Astrocyte (in vitro differentiated cells and primary cell): ENCODE data around the gene COX15. TPM values are rescaled to one million over a fixed set of nuclear protein-coding genes. Genes with fewer than 3 reads are reported as not detected.
"Not testable (repeated sequence)": the region's sequence is repeated elsewhere in the genome, so short reads cannot be mapped to it uniquely, and the experiment has no call there.

Experiments used
- DNase-seq: peaks from one replicate; pipeline ENCODE4 v3.0.0-alpha.2; 2010; ENCODE audit warnings: low read depth
- FAIRE-seq: peaks from 2 replicates; lab custom pipeline; 2011; peaks lifted over from hg19 to GRCh38; lab: Jason Lieb, UNC
- H2AFZ ChIP-seq: 2 replicates; pipeline ENCODE4 v1.6.0; 2012; ENCODE audit warnings: low read depth, low read length, inconsistent platforms
- H3K27ac ChIP-seq: 2 replicates; pipeline ENCODE4 v1.5.1; 2011; ENCODE audit warnings: low read depth, low read length, inconsistent platforms
- H3K27me3 ChIP-seq: 2 replicates; pipeline ENCODE4 v1.6.0; 2011; ENCODE audit warnings: low read length, inconsistent platforms; ENCODE audit not compliant: insufficient read depth
- H3K36me3 ChIP-seq: 2 replicates; pipeline ENCODE4 v1.5.1; 2011; ENCODE audit warnings: low read length, inconsistent platforms; ENCODE audit not compliant: insufficient read depth
- H3K4me1 ChIP-seq: 2 replicates; pipeline ENCODE4 v1.5.1; 2011; ENCODE audit warnings: low read length, inconsistent platforms; ENCODE audit not compliant: insufficient read depth
- H3K4me2 ChIP-seq: 2 replicates; pipeline ENCODE4 v1.6.0; 2012; ENCODE audit warnings: low read length, inconsistent platforms
- H3K4me3 ChIP-seq: 2 replicates; pipeline ENCODE4 v1.5.1; 2011; ENCODE audit warnings: low read depth, mild to moderate bottlenecking, low read length, inconsistent platforms; ENCODE audit not compliant: insufficient read depth
- H3K79me2 ChIP-seq: 2 replicates; pipeline ENCODE4 v1.6.0; 2012; ENCODE audit warnings: mild to moderate bottlenecking, low read length, inconsistent platforms; ENCODE audit not compliant: insufficient read depth
- H3K9ac ChIP-seq: 2 replicates; pipeline ENCODE4 v1.6.0; 2012; ENCODE audit warnings: mild to moderate bottlenecking, low read length, inconsistent platforms
- H3K9me3 ChIP-seq: 2 replicates; pipeline ENCODE4 v1.5.1; 2012; ENCODE audit warnings: low read depth, mild to moderate bottlenecking, low read length, inconsistent platforms; ENCODE audit not compliant: insufficient read depth
- H4K20me1 ChIP-seq: 2 replicates; pipeline ENCODE4 v1.6.0; 2012; ENCODE audit warnings: low read length, inconsistent platforms; ENCODE audit not compliant: insufficient read depth
- H3K27ac Mint-ChIP-seq: one replicate; pipeline ENCODE4 v1.8.0; 2021; ENCODE audit warnings: mild to moderate bottlenecking, mixed read lengths; ENCODE audit not compliant: unreplicated experiment
- H3K27me3 Mint-ChIP-seq: one replicate; pipeline ENCODE4 v1.8.0; 2021; ENCODE audit warnings: low read depth, mixed read lengths; ENCODE audit not compliant: unreplicated experiment
- H3K36me3 Mint-ChIP-seq: one replicate; pipeline ENCODE4 v1.8.0; 2021; ENCODE audit warnings: low read depth, mixed read lengths; ENCODE audit not compliant: unreplicated experiment
- H3K4me1 Mint-ChIP-seq: one replicate; pipeline ENCODE4 v1.8.0; 2021; ENCODE audit warnings: low read depth, mixed read lengths; ENCODE audit not compliant: unreplicated experiment
- H3K4me3 Mint-ChIP-seq: one replicate; pipeline ENCODE4 v1.8.0; 2021; ENCODE audit warnings: mild to moderate bottlenecking, moderate library complexity, mixed read lengths; ENCODE audit not compliant: unreplicated experiment
- H3K9me3 Mint-ChIP-seq: one replicate; pipeline ENCODE4 v1.8.0; 2021; ENCODE audit warnings: mild to moderate bottlenecking, mixed read lengths; ENCODE audit not compliant: unreplicated experiment
- EZH2 ChIP-seq: IDR thresholded peaks from 2 replicates; pipeline ENCODE4 v1.6.1; 2012; ENCODE audit warnings: mild to moderate bottlenecking, low read length, inconsistent platforms; ENCODE audit not compliant: insufficient read depth
- total RNA-seq: library from RNA; stranded (reverse); gene quantifications from 2 replicates; pipeline ENCODE4 v1.2.1, GENCODE V29; 2021
- TF ChIP-seq, protein P1 (sequence below): IDR thresholded peaks from 2 replicates; pipeline ENCODE4 v1.5.1; 2011; ENCODE audit warnings: low read depth, mild to moderate bottlenecking, inconsistent platforms, low read length, moderate library complexity; ENCODE audit not compliant: insufficient read depth

COX15 gene
- total RNA-seq, 1 donor from 2014 or later: 33.4 TPM

DNA sequence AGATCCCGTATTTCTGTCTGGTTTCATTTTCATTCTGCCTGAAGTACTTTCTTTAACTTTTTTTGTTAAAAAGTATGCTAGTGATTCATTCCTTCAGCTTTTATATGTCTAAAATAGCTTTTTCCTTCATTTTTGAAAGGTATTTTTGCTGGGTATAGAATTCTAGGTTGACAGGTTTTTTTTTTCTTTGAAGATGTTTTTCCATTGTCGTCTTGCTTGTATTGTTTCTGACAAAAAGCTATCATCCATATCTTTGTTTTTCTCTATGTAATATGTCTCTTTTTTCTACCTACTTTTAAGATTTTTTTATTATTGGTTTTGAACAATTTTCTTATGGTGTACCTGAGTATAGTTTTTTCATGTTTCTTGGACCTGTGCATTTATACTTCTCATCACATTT is 8.3 kb upstream of the COX15 start:
- no peak for TF ChIP-seq EZH2
- TF ChIP-seq, protein P1, sequence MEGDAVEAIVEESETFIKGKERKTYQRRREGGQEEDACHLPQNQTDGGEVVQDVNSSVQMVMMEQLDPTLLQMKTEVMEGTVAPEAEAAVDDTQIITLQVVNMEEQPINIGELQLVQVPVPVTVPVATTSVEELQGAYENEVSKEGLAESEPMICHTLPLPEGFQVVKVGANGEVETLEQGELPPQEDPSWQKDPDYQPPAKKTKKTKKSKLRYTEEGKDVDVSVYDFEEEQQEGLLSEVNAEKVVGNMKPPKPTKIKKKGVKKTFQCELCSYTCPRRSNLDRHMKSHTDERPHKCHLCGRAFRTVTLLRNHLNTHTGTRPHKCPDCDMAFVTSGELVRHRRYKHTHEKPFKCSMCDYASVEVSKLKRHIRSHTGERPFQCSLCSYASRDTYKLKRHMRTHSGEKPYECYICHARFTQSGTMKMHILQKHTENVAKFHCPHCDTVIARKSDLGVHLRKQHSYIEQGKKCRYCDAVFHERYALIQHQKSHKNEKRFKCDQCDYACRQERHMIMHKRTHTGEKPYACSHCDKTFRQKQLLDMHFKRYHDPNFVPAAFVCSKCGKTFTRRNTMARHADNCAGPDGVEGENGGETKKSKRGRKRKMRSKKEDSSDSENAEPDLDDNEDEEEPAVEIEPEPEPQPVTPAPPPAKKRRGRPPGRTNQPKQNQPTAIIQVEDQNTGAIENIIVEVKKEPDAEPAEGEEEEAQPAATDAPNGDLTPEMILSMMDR: no peak
- no peaks in the 10 kb centered on the region for H3K4me1 ChIP-seq
- no peak overlapping the region for H3K4me2 ChIP-seq
- H2AFZ ChIP-seq: no peak overlapping the region
- H3K27me3 ChIP-seq: no peaks in the 10 kb centered on the region
- H3K27ac ChIP-seq: no peak overlapping the region
- Mint-ChIP-seq H3K4me1 (peaks cover 4% of the 10 kb centered on the region), H3K9me3 (peaks cover 8% of the 10 kb centered on the region), H3K36me3 (peaks cover 26% of the 10 kb centered on the region), H3K27me3 (no peaks in the 10 kb centered on the region), H3K27ac (no peak overlapping the region), H3K4me3 (no peak overlapping the region)
- FAIRE-seq (no peak), DNase-seq (no peak)
- no peak overlapping the region for H3K4me3 ChIP-seq
- H3K36me3 ChIP-seq: peaks cover 37% of the 10 kb centered on the region
- H3K9ac ChIP-seq: no peak overlapping the region
- no peaks in the 10 kb centered on the region for H4K20me1 ChIP-seq
- no peaks in the 10 kb centered on the region for H3K9me3 ChIP-seq
- no peaks in the 10 kb centered on the region for H3K79me2 ChIP-seq

DNA sequence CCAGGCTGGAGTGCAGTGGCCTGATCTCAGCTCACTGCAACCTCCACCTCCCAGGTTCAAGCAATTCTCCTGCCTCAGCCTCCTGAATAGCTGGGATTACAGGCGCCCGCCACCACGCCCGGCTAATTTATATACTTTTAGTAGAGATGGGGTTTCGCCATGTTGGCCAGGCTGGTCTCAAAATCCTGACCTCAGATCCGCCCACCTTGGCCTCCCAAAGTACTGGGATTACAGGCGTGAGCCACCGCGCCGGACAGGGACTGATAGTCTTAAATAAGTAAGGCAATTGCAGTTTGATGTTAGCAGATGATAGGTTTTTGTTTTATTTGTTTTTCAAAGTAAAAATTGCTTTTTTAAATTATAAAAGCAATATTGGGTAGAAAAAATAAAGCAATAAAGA is 2.2 kb upstream of the COX15 start:
- H3K9me3 ChIP-seq, H3K36me3 Mint-ChIP-seq, H3K27me3 ChIP-seq, H3K27ac ChIP-seq, H3K9me3 Mint-ChIP-seq, H2AFZ ChIP-seq, H3K4me1 ChIP-seq, H4K20me1 ChIP-seq, H3K27me3 Mint-ChIP-seq, DNase-seq, H3K4me3 ChIP-seq, FAIRE-seq, H3K4me1 Mint-ChIP-seq, H3K36me3 ChIP-seq, H3K4me3 Mint-ChIP-seq, H3K9ac ChIP-seq, H3K27ac Mint-ChIP-seq, H3K4me2 ChIP-seq: not testable (repeated sequence)
- H3K79me2 ChIP-seq: peaks cover 14% of the 10 kb centered on the region

DNA sequence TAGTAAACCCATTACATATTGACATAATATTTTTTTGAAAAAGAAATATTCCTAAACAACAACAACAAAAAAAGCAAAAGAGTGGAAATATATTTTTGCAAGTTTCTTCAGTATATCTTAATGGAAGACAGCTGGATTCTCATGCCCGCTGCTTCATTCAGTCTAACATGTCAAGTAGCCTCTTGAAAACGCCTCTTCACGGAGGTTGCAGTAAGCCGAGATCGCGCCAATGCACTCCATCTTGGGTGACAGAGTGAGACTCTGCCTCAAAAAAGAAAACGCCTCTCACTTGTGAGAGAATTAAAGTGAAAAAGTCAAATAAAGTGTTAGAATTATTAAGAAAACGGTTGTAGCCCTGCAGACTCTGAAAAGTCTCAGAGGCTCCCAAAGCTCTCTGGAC is 1.4 kb upstream of the COX15 start:
- Histone ChIP-seq H3K27ac (no peak overlapping the region), H3K36me3 (peaks cover 7% of the 10 kb centered on the region), H3K27me3 (no peaks in the 10 kb centered on the region), H3K4me3 (no peak overlapping the region), H3K9me3 (no peaks in the 10 kb centered on the region), H3K79me2 (peaks cover 14% of the 10 kb centered on the region), H2AFZ (no peak overlapping the region), H4K20me1 (no peaks in the 10 kb centered on the region), H3K4me1 (no peaks in the 10 kb centered on the region), H3K9ac (no peak overlapping the region), H3K4me2 (peak overlapping the region; percentile 36)
- H3K4me3 Mint-ChIP-seq: peak overlapping the region; percentile 79
- DNase-seq: no peak
- TF ChIP-seq, protein P1: no peak
- TF ChIP-seq EZH2: no peak
- no peaks in the 10 kb centered on the region for H3K27me3 Mint-ChIP-seq
- no peak overlapping the region for H3K27ac Mint-ChIP-seq
- FAIRE-seq: no peak
- no peaks in the 10 kb centered on the region for H3K9me3 Mint-ChIP-seq
- H3K36me3 Mint-ChIP-seq: peaks cover 5% of the 10 kb centered on the region
- H3K4me1 Mint-ChIP-seq: peaks cover 8% of the 10 kb centered on the region
